ENCODE data around the gene USP22. TPM values are rescaled to one million over a fixed set of nuclear protein-coding genes. Genes with fewer than 3 reads are reported as not detected.
"Not testable (repeated sequence)": the region's sequence is repeated elsewhere in the genome, so short reads cannot be mapped to it uniquely, and the experiment has no call there.

Gene USP22
- total RNA-seq, result 286 and 293 TPM in 2 replicates

DNA sequence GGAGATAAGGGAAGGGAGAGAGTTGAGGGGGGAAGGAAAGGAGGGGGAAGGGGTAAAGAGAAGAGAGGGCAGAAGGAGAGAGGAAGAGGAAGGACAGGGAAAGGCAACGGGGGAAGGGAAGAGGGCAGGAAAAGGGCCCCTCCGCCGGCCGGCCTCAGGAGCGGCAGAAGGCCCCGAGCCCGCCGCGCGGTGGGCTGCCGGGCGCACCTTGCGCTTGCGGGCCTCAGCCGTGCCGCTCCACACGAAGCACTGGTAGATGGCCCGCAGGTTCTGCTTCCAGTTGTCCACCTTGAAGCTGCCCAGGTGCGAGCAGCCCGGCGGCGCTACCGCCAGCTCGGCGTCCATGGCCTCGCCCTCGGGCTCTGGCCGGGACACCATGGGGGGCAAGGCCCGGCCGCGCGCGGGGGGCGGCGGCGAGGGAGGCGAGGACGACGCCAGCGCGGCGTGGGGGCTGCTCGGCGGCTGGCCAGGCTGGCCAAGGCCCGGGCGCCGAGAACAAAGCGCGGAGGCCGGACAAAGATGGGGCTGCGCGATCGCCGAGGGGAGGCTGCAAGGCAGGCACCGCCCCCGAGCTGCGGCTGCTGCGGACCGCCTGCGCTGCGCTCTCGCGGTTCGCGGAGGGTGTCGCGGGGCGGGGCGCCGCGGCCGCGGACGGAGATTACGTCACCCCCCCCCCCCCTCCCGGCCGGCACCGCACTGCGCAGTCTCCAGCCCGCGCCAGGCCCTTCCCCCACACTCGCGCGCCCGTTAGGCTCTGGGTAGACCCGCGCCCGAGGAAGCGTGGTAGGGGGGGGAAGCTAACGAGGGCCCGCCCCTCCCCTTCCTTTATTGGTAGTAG is at the start of gene USP22:
Gene USP22 (minus strand): TSS at position 554 of the 838 bp plus-strand sequence. CDS start 176 bp downstream, at position 378.
- no peak for DNase-seq (ENCODE audit: low read depth, low spot score)

DNA sequence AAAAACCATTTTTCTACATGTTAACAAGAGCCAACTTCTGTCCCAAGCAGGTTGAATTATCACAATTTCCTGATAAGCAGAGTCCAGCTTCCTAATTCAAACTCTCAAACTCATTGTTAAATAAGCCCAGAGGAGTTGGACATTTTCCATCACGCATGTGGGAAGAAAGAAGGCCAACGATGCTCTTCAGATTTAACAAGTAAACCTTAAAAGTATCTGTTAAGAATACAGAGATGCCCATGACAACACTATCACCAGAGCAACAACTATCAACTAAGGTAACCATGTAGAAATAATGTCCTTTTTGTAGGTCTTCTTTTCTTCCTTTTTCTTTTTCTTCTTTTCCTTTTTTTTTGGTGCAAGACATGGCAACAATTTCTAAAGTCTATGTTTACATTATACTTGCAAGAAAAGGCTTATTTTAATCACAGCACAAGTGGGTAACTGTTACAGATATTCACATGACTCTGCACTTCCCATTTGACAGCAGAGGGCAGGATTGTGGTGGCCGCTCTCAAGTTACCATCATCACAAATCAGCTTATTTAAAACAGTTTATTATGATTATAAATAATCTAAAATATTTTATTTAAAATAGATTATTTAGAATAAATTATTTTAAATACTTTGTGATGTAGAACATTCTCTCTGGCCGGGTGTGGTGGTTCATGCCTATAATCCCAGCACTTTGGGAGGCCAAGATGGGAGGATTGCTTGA is 48.2 kb upstream of the USP22 start:
- DNase-seq (ENCODE audit: low read depth, low spot score), result no peak

DNA sequence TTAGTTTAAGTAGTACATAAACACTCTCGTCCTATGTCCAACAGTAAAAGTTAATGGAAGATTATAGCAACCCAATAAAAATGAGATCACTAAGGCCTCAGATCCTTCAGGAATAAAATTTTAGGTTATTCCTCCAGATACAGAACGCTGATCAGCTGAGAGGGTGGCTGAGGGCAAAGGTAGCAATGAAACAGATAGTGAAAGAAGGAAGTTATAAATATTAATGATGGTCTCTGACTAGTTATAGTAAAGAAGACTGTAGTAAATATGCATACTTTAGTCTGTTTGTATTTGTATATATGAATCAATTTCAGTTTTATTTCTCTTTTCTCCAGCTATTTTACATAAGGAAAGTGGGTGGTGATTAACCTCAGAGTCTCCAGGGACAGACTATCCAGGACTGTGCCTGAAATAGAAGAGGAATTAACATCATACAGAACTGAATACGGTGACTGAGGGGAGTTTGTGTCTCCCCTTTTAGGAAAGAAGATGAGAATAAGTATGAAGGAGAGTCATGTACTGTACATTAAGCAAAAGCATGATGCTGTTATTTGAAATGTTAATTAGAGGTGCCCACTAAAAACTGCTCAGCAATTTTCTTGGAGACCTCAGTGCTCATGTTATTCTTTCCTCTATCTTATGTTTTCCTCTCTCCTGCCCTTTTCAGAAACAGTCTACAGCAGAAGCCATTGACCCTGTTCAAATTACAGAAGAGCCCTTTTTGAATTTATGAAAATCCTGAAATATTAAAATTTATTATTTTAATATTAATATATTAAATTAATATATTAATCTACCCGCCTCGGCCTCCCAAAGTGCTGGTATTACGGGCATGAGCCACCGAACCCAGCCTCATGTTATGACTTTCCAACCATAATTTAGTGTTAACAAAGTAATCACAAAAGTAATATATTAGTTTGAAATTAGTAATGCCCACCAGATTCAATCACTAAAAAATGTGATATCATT is 47.4 kb upstream of the USP22 start:
- DNase-seq (ENCODE audit: low read depth, low spot score), result no peak

DNA sequence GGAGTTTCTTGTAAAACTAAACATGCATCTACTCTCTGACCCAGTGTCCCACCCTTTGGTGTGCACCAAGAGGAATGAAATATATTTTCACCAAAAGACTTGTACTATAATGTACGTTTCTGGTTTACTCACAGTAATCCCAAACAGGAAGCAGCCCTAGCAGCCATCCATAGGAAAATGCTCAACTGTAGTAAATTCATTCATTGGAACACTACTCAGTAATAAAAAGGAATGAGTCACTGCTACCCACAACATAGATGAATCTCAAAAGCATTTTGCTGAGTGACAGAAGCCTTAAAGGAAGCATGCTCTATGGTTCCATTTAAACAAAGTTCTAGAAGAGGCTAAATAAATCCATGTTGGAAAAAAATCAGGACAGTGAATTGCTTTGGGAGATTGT is 46.3 kb upstream of the USP22 start:
- no peak for DNase-seq (ENCODE audit: low read depth, low spot score)

DNA sequence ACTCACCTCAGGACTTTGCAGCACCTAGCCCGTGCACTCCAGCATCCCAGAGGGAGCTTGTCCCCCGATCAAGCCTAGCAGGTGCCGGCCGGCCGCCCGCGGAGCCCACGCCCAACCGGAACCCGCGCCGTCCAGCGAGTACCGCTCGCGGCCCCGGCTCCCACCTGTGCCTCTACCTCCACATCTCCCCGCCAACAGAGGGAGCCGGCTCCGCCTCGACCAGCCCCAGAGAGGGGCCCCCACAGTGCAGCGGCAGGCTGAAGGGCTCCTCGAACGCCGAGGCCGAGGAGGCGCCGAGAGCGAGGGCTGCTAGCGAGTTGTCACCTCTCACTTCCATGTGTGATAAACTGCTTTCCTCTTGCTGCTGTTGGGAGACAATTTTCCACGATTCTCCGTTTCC is 42.9 kb upstream of the USP22 start:
- DNase-seq (ENCODE audit: low read depth, low spot score), result no peak

DNA sequence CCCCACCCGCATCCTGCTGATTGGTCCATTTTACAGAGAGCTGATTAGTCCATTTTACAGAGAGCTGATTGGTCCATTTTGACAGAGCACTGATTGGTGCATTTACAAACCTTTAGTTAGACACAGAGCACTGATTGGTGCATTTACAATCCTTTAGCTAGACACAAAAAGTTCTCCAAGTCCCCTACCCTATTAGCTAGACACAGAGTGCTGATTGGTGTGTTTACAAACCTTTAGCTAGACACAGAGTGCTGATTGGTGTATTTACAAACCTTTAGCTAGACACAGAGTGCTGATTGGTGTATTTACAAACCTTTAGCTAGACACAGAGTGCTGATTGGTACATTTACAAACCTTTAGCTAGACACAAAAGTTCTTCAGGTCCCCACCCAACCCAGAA is 42.5 kb upstream of the USP22 start:
- not testable (repeated sequence) for DNase-seq (ENCODE audit: low read depth, low spot score)

DNA sequence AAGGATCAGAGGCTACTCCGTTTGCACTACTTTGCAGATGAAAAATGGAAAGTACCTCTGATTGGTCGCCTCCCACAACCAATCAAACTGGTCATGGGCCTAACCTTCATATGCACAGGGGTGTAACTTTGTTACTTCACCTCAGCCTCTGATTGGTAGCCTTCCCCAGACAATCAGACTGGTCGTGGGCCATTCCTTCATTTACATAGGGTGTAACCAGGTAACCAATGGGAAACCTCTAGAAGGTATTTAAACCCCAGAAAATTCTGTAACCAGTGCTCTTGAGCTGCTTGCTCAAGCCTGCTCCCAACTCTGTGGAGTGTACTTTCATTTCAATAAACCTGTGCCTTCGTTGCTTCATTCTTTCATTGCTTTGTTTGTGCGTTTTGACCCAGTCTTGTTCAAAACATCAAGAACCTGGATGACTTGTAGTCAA is 39.2 kb upstream of the USP22 start:
- no peak for DNase-seq (ENCODE audit: low read depth, low spot score)

DNA sequence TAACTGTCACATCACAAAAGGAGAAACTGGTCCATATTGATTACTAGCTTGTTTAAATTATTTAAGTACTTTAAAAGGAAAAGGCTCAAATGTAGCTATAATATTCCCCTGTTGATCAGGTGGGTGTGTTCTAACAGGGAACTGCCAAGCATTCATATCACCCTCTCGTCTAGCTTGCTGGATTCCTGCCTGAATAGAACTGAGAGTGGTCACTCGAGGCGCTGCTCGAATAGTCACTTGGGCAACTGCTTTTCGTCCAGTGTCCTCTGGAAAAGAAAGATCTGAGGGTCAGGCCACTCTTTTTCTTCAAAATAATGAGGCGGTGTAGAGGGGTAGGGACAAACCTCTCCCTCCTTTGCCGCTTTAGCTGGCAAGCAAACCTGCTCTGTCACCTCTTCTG is 36.4 kb upstream of the USP22 start:
- DNase-seq (ENCODE audit: low read depth, low spot score), result no peak

DNA sequence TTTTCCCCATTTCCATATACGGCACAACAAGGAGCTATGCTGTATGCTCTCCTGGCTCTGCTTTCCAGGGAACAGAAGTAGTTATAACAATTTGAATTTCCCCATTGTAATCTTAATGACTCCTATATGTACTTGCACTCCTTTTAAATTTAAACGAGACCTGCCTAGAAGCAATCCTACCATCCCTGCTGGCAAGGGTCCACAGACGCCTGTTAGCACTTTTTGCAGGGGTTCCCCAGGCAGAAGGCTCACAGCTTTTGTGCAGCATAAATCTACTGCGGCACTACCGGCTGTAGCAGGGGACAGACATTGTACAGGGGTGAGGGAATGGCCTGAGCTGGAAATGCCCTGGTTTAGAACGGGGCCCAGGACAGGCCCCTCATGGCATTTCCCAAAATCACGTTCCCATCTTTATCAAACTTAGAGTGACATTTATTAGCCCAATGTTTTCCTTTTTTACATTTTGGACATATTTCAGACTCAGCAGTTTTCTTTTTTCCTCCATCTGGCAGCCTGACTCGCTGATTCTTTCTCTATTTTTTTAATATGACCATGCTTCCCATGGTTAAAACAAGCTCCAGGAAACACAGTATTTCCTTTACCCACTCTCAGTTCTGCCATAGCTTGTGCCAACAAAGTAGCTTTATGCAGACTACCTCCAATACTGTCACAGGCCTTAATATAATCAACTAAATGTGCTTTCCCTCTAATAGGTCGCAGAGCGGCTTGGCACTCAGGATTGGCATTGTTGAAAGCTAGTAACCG is 35.4 kb upstream of the USP22 start:
- no peak for DNase-seq (ENCODE audit: low read depth, low spot score)

DNA sequence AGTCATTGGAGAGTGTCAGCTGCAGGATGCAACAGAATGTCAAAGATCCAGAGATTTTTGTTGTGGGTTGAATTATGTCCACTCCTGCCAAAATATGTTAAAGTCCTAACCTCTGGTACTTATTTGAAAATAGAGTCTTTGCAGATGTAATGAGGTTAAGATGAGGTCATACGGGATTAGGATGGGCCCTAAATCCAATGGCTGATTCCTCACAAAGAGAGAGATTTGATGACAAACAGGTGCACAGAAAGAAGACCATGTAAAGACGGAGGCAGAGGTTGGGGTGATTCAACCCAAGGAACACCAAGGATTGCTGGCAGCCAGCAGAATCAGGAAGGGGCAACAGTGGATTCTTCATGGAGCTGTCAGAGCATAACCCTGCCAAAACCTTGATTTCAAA is 34.5 kb upstream of the USP22 start:
- no peak for DNase-seq (ENCODE audit: low read depth, low spot score)

DNA sequence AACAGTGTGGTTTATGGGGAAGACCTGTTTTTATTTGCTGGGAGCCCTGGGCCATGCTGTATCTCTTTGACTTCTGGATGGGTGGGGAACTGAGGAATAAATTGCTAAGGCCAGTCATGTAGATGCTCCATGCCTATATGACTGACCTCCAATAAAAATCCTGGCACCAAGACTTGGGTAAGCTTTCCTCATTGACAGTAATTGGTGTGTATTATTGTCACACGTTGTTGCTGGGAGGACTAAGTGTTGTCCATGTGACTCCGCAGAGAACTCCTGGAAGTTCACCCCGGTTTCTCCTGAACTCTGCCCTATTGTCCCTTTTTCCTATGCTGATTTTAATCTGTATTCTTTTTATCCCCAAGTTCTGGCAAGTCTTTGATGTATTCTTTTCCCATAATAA is 33.4 kb upstream of the USP22 start:
- no peak for DNase-seq (ENCODE audit: low read depth, low spot score)

DNA sequence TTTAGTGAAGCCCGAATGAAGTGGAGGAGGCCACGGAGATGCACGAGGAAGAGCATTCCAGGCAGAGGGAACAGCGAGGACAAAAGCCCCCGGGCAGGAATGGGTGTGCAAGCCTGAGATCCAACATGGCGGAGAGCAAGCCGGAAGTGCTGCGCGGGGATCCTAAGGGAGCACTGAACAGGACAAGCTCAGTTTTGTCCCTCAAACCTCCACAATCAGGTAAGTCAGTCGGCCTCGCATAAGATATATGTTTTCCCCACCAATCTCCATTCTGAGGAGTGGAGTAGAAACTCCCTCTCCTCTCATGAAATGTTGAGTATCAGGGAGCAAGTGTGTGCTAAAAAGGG is 32.9 kb upstream of the USP22 start:
- no peak for DNase-seq (ENCODE audit: low read depth, low spot score)

DNA sequence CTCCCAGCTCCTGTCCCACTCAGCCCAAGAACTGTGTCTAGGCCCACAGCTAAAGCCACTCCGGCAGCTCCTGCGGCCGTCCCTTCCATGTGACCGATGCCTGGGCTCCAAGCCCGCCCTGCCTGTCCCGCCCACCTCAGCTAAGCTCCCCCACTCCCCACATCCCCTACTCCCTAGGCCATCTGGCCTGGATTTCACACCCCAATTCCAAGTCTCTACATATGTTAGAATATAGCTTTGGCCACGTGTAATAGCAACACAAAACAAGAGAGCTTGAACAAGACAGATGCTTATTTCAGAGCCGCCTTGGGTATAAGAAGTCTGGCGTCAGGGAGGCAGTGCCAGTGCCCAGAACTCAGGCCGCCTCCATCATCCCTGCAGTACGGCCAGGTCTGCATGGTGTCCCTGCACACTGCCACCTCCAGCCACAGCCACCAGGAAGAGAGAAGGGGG is 30.0 kb upstream of the USP22 start:
- no peak for DNase-seq (ENCODE audit: low read depth, low spot score)

DNA sequence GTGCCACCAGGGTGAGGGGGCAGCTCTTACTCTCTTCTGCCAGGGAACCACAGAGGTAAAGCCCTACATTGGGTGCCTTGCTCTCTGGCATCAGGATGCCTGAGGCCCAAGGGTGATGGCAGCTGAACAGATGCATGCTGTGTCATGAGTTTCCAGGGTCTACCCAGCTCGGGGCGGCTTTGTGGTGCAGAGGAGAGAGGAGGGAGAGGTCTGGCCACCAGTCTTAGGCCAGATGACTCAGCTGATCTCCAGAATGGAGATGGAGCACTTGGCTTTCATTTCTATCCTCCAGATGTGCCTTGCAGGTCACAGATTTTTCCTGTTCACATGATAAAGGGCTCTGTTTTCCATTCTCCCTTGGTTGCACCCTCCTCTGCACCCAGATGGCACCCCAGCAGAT is 23.6 kb upstream of the USP22 start:
- no peak for DNase-seq (ENCODE audit: low read depth, low spot score)

DNA sequence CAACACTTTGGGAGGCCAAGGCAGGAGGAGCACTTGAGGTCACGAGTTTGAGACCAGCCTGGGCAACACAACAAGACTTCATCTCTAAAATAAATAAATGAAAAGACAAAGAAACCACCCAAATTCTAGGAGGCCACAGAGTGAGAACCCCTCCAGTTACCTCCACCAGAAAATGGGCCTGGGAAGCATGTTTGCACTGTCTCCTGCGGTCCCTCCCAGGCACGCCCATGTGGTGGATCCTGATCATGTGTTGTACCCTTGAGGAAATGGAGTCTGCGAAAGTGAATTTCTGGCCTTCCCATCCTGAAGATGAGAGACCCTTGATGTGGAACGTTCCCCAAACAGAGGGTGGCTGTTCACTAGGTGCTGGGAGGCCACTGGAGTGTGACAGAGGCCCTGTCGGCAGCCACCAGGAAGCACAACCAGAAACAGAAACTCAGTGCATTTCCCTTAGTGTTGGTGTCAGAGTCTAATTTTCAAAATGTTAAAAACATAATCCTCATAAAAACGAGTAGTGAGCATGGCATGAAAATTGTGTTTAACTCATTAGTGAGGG is 19.2 kb upstream of the USP22 start:
- no peak for DNase-seq (ENCODE audit: low read depth, low spot score)

DNA sequence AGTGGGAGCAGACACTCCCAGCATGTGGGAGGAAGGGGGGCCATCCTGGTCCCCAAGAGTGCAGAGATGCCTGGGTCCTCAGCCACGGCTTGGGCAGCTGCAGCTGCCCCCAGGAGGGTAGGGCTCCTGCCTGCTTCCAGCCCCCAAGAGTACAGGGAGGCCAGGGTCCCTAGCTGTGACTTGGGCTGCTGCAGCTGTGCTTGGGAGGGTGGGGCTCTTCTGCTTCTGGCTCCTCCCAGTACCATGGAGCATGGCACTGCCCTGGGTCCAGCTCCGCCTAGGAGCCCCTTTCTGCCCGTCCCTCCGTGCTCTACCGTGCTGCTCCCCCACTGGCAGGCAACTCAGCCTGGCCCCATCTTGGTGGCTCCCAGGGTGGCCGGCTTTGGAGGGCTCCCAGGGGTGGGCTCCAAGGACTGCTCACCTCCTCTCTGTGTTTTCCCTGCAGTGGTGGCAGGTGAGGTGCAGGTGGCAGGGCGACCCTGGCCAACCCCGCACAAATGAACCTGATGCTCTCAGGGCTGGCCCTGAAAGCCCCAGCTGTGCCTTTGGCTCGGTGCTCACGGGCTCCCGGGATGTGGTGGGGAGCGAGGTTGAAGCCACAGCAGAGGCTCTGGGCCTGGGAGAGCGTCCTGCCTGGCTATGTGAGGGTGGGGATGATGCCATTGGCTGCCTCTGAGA is 18.5 kb upstream of the USP22 start:
- no peak for DNase-seq (ENCODE audit: low read depth, low spot score)

DNA sequence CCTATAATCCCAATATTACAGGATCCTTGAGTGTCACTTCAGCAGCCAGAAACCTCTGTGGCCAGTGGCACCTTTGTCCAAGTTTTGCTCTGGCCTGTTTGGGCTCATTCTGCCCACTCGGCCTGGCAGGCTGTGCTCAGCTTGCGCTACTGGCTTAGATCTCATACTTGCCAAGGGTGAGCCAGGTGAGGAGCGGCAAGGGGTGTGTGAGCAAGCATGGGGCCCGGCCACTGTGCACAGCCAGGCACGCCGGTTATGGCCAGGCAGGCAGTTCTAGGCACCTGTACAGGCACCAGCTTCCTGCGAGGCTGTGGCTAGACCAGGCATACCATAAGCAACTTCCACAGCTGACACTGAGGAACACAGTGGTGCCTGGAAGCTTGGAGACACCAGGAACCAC is 16.9 kb upstream of the USP22 start:
- DNase-seq (ENCODE audit: low read depth, low spot score), result no peak

DNA sequence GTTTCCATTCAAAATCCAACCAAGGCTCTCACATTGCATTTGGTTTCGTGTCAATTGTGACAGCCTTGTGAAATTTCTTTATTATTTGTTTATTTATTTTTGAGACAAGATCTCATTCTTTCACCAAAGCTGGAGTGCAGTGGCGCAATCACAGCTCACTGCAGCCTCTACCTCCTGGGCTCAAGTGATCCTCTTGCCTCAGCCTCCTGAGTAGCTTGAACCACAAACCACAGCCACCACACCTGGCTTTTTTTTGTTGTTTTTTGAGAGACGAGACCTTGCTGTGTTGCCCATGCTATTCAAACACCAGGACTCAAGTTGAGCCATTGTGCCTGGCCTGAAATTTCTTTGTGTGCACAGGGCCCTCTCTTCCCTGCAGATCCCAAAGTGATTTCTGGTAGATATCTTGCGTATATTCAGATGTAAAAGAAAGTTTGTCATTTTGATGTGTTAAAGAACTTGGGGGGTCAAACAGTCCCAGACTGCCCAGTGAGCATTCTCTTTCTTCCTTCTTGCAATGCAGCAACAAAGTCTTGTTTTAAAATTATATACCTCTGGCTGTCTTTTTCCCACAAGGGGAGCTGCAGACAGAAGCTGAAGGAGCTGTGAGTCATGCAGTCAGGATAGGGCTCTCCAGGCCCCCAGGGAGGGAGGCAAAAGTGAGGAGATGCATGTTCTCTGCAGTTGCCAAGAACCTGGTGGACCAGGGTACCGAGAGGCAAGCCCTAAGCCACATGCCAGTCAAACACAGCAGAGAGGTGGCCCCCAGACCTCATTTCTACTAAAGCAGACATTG is 15.5 kb upstream of the USP22 start:
- DNase-seq (ENCODE audit: low read depth, low spot score), result no peak

DNA sequence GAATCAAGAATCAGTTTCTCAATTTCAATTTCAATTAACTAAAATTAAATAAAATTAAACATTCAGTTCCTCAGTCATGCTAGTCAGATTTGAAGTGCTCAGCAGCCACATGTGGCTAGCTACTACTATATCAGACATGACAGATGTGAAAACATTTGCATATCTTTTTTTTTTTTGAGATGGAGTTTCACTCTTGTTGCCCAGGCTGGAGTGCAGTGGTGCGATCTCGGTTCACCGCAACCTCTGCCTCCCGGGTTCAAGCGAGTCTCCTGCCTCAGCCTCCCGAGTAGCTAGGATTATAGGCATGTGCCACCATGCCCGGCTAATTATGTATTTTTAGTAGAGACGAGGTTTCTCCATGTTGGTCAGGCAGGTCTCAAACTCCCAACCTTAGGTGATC is 10.2 kb upstream of the USP22 start:
- not testable (repeated sequence) for DNase-seq (ENCODE audit: low read depth, low spot score)
